Ishikawa (cell line): Measurements from ENCODE around the gene RCC1.

Experiments used
- CREB1 ChIP-seq: IDR thresholded peaks from 2 replicates; pipeline ENCODE4 v1.6.1; 2012; ENCODE audit warnings: low read depth
- EP300 ChIP-seq: IDR thresholded peaks from 2 replicates; pipeline ENCODE4 v1.6.1; 2012; ENCODE audit warnings: borderline replicate concordance
- NFIC ChIP-seq: IDR thresholded peaks from 2 replicates; pipeline ENCODE4 v1.6.1; 2012
- RAD21 ChIP-seq: IDR thresholded peaks from 2 replicates; pipeline ENCODE4 v1.6.1; 2012; ENCODE audit warnings: low read depth
- REST ChIP-seq: IDR thresholded peaks from 2 replicates; pipeline ENCODE4 v1.6.1; 2012; ENCODE audit warnings: low read depth, mild to moderate bottlenecking
- TAF1 ChIP-seq: IDR thresholded peaks from 2 replicates; pipeline ENCODE4 v1.6.1; 2012; ENCODE audit warnings: low read depth, mild to moderate bottlenecking
- TCF12 ChIP-seq: IDR thresholded peaks from 2 replicates; pipeline ENCODE4 v1.6.1; 2012; ENCODE audit warnings: low read depth
- TEAD4 ChIP-seq: IDR thresholded peaks from 2 replicates; pipeline ENCODE4 v1.6.1; 2012
- YY1 ChIP-seq: IDR thresholded peaks from 2 replicates; pipeline ENCODE4 v1.6.1; 2012; ENCODE audit warnings: low read depth

DNA sequence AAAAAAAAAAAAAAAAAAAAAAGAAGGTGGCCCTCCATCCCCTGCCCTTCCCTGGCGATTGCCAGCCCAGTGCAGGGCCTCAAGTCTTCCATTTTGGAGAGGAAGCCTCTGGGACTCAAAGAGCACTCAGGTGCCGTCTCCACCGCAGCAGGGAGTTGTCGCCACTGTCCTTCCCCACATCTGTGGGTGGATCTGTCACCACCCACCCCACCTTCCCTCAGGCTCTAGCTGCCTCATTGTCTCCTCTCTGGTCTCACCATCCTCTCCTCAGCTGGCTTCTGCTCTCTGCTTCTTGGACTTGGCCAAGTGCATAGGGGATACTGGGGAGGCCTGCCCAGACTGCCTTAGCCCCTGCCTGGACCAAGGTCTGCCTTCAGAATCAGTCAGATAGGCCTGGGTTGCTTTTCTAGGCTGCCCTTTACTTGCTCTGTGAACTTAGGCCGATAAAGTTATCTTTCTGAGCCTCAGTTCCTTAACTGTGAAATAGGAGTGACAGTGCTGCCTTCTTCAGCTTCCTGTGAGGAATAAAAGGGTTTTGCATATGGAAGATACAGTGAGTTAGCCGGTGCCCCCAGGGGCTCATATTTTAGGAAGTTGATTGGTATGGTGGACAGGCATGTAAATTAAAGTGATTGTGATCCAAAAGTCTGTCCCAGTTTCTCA, 15.8 kb downstream of the RCC1 start:
- TF ChIP-seq RAD21 = no peak
- TF ChIP-seq YY1 = no peak
- TF ChIP-seq EP300 = no peak
- TF ChIP-seq CREB1 = no peak
- no peak for TF ChIP-seq REST
- no peak for TF ChIP-seq TCF12
- TF ChIP-seq TEAD4 = no peak
- TF ChIP-seq NFIC = no peak
- no peak for TF ChIP-seq TAF1
